Stimulated activated CD8-positive, alpha-beta memory T cell treated with anti-CD3 and anti-CD28 coated beads, Interleukin-12 subunit alpha, Interleukin-12 subunit beta, amount 100 ng/mL, for 1 hour (primary cell): ENCODE measurements around the gene GREB1.
"Not testable (repeated sequence)": the region's sequence is repeated elsewhere in the genome, so short reads cannot be mapped to it uniquely, and the experiment has no call there.

Source experiments
- DNase-seq: peaks from one replicate; pipeline ENCODE4 v3.0.0-alpha.2; 2020; ENCODE audit warnings: low read depth

GREB1 gene

GRCh38 chr2:11635141-11635540 lies 101.3 kb downstream of the GREB1 start:
- no peak for DNase-seq

- DNase-seq = no peak
Observed at GRCh38 chr2:11636593-11637295, 102.9 kb downstream of the GREB1 start.

- no peak for DNase-seq
Observed at GRCh38 chr2:11637546-11637945, 103.7 kb downstream of the GREB1 start.

DNA sequence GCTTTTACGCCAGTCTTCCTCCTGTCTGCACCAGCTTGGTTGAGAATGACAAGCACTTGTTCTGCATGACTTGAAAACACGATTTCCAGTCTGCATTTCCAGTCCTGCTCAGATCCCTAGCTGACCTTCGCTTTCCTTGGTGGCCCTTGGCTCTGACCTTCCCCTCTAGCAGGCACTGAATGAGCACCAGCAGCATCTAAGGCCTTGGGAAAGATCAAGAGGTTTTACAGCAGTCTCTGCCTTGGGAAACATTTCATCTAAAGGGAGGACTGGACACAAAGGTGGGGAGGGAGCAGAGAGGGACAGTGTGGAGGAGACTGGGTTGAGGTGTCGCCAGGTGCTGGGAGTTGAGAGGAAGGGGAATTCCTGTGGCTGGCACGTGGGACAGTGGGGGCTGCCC lies 105.7 kb downstream of the GREB1 start:
- no peak for DNase-seq

- DNase-seq = no peak
Observed at GRCh38 chr2:11640132-11640531, 106.3 kb downstream of the GREB1 start.

DNA sequence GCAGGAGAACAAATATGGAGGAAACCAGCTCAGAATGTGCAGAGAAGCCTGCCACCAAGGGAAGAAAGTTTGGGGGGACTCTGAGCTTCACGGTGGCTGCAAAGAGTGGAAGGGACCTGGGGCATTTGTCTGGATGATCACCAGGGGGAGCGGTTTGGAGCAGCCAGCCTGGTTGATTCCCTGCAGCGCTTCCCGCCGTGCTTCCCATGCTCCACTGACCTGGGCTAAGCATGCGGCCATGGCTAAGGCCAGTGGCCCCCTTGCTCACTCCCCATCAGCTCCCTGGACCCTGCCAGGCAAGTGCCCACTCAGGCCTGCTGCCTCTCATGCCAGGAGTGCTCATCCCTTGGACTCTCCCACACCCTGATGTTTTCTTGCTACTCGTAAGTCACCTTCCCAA lies 109.1 kb downstream of the GREB1 start:
- no peak for DNase-seq

GRCh38 chr2:11644293-11644692 lies 110.4 kb downstream of the GREB1 start:
- DNase-seq = no peak

GRCh38 chr2:11646530-11646929 lies 112.7 kb downstream of the GREB1 start:
- no peak for DNase-seq

- DNase-seq = no peak
Observed at GRCh38 chr2:11647834-11648600, 114.2 kb downstream of the GREB1 start.

- no peak for DNase-seq
Observed at GRCh38 chr2:11649093-11649492, 115.2 kb downstream of the GREB1 start.

GRCh38 chr2:11651856-11652548 lies 118.2 kb downstream of the GREB1 start:
- DNase-seq = no peak

DNA sequence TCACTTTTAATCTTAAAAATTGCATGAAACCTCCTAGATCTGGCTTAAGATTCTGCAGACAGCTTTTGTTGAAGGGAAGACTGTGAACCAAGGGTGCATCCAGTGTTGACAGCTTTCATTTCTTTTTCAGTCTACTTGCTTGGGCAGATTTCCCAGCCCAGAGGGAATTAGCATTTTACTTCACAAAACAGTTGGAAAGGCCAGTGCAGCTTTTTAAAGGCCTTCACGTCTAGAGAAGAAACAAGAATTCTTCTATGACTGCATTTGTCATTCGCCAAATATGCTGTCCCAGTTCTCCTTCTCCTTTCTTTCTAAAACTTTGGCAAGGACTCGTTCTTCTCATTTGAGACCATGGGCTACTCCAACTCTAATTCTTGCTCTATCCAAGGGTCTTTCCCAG lies 118.7 kb downstream of the GREB1 start:
- no peak for DNase-seq

GRCh38 chr2:11655495-11655894 lies 121.7 kb downstream of the GREB1 start:
- DNase-seq = no peak

- no peak for DNase-seq
Observed at GRCh38 chr2:11656252-11656651, 122.4 kb downstream of the GREB1 start.

- DNase-seq = no peak
Observed at GRCh38 chr2:11656671-11657101, 122.8 kb downstream of the GREB1 start.

- no peak for DNase-seq
Observed at GRCh38 chr2:11657195-11657594, 123.3 kb downstream of the GREB1 start.

GRCh38 chr2:11657646-11658045 lies 123.8 kb downstream of the GREB1 start:
- no peak for DNase-seq

GRCh38 chr2:11658208-11659114 lies 124.6 kb downstream of the GREB1 start:
- no peak for DNase-seq

GRCh38 chr2:11659115-11659475 lies 125.2 kb downstream of the GREB1 start:
- no peak for DNase-seq

DNA sequence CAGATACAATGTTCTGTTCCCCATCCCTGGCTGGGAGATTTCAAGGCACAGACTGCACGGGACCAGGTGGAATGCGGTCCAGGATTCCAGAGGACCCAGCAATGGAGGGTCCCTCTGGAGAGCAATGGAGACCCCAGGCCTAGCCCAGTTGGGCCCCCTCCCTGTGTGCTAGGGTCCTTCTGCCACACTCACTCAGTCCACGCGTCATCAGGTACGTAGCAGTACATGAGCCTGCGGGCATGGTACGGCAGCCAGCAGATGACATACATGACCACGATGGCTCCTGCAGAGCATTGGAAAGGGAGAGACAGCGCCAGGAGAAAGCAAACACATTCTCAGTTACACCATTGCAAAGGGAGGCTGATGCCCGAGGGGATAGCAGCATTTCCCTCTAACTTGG lies 126.0 kb downstream of the GREB1 start:
- DNase-seq = no peak

- not testable (repeated sequence) for DNase-seq
Observed at GRCh38 chr2:11660396-11660795, 126.6 kb downstream of the GREB1 start.

DNA sequence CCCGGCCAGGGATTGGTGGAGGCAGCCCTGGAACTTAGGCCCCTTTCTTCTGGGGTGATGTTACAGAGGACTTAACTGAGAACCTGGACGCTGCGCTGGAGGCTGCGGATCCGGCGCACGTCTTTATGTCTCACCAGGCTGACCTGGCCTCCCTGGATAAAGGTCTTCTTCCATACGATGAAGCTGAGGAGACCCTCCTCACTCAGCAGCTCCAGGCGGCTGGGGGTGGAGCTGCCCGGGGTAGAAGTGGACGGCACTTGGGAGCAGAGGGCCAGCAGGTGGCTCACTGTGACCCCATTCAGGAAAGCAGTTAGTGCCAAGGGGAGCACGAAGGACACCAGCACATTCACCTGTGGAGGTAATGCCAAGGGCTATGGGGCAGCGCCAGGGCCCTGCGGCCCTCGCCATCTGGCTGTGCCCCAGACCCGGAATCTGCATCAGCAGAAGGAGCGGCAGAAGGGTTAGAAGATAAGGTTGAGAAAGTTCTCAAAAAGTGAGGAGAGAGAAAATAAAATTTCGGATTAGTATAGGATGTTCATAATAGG lies 128.1 kb downstream of the GREB1 start:
- no peak for DNase-seq
